Activated T-helper 1 cell treated with Interleukin-2 at 50 U/mL for 16 hours (primary cell): Measurements from ENCODE around the gene PTPRN2.
"Not testable (repeated sequence)": the region's sequence is repeated elsewhere in the genome, so short reads cannot be mapped to it uniquely, and the experiment has no call there.

ENCODE experiments used
- DNase-seq: peaks from one replicate; pipeline ENCODE4 v3.0.0-alpha.2; 2020; ENCODE audit warnings: low read depth

Gene PTPRN2

DNA sequence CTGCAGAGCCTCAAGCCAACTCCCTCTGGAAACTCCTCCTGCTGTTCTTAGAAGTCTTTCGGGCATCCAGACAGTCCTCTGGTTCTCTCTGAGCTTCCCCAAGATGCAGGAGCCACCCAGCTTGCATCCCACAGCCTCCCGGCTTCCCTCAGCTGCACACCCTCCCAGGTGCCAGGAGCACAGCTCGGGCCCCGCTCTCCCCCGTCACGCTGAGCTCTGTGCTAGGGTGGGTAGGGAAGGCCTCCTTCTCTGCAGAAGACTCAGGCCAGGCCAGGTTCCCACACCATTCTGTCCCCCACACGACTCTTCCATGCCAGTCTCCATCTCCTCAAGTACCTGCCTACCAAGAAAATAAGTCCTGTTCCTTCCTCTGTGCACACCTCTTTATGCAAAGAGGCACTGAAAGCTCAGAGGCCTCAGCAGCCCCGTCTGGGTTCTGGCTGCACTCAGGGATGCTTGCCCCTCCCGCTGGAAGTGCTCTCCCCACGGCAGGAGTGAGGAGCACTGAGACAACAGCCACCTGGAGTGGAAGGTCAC lies 537.1 kb downstream of the PTPRN2 start:
- DNase-seq, result no peak

DNA sequence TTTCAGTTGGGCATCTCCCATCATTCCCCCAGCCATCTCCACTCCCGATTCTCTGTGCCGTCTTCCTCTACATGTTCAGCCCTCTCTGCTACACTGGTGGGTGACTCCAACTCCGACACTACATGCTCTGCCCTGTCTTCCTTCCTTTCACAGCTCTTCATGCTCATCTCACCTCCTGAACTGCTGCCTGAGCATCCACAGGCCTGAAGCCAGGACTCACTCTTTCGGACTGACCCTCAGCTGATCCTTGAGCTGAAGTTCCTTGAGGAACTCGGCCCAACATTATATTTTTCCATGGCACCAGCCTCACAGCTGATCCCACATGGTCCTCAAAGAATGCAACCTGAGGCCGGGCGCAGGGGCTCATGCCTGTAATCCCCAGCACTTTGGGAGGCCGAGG lies 538.4 kb downstream of the PTPRN2 start:
- DNase-seq, result no peak

DNA sequence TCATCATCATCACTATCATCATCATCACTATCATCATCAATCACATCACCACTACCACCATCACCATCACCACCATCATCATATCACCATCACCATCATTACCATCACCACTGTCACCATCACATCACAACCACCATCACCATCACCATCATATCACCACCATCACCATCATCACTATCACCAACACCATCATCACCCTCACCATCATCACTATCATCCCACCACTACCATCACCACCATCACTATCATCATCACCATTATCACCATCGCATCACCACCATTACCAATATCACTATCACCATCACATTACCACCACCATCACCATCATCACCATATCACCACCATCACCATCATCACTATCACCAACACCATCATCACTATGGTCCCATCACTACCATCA lies 539.1 kb downstream of the PTPRN2 start:
- DNase-seq, result no peak

DNA sequence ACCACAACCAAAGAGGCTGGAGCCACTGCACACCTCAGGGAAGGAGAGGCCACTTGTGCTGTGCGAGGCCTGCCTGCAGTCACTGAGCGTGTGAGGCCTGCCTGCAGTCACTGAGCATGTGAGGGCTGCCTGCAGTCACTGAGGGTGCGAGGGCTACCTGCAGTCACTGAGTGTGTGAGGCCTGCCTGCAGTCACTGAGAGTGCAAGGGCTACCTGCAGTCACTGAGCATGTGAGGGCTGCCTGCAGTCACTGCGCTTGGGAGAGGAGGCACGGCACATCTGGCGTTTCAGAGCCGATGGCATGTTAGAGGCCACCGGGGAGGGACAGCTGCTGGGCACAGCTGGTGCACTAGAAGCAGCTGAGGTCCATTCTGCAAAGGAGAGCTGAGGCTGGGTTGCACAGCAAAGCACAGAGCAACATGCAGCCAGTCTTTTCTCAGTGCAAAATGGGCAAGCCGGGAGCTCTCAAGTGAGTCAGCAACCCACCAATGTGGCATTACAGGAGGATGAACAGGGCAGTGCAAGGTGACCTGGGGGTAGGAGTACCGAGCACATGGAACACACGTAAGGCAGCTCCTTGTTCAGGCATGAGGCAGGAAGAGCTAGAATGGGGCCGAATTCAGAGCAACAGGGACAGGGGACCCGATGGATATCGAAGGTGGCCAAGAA lies 540.1 kb downstream of the PTPRN2 start:
- DNase-seq, result no peak

DNA sequence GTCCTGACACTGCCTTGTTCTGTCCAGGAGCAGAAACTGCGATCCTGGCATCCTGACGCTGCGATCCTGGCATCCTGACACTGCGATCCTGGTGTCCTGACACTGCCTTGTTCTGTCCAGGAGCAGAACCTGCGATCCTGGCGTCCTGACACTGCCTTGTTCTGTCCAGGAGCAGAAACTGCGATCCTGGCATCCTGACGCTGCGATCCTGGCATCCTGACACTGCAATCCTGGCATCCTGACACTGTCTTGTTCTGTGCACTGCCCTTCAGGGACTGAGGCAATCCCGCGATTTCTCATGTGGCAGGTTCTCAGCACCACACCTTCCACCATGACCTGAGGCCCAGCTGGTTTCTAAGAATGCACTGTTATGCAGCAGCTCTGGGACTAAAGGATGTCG lies 541.4 kb downstream of the PTPRN2 start:
- DNase-seq, result not testable (repeated sequence)

DNA sequence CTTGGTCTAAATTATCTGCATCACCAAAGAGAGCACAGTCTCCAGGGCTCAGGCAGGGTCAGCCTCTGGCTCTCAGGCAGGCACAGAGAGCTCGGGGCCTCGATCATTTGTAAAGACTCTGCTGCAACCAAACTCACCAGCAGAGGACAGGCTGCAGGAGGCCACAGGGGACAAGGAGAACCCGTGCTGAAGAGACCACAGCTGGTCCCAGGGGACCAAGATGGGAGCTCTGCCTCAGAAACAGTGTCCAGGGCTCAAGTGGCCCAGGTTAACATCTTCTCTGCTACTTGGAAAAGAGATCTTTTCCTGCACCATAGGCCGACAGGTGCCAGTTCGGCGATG lies 543.2 kb downstream of the PTPRN2 start:
- DNase-seq, result no peak

DNA sequence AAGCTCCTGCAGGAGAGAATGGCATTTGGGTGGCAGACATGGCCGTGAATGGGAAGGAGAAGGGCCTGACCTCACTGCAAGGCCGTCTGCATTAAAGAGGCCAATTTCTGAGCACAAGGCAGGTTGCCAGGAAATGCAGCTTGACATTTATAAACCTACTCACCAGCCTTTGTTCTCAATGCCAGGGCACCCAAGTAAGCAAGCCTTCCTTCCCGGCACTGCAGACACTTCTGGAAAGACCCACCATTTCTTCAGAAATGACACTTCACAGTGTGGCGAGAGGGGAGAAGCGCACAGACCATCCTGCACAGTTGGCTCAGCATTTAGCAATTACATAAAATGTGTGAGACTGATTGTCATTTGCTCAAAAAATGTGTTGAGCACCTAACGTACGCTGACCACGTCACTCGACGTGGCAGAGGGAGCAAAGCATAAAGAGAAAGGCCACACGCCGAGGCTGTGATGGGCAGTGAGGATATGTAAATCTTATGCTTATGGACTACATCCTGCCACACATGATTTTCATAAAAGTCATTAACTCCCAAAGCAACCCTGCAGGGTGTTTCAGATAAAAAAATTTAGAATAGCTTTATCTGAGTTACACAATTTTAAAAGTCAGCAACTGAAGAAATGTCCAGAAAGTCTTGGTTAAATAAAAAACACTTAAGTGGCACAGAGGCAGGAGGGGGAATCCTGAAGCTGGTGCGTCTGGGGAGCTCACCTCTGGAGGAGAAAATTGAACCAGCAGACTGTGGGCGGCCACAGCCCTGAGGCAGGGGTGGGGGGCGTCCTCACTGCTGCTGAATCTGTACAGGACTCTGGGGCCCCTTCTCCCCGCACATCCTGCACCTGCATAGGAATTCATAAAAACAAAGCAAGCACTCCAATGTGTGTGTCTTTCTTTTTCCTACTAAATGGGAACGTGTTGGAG lies 543.8 kb downstream of the PTPRN2 start:
- DNase-seq, result no peak

DNA sequence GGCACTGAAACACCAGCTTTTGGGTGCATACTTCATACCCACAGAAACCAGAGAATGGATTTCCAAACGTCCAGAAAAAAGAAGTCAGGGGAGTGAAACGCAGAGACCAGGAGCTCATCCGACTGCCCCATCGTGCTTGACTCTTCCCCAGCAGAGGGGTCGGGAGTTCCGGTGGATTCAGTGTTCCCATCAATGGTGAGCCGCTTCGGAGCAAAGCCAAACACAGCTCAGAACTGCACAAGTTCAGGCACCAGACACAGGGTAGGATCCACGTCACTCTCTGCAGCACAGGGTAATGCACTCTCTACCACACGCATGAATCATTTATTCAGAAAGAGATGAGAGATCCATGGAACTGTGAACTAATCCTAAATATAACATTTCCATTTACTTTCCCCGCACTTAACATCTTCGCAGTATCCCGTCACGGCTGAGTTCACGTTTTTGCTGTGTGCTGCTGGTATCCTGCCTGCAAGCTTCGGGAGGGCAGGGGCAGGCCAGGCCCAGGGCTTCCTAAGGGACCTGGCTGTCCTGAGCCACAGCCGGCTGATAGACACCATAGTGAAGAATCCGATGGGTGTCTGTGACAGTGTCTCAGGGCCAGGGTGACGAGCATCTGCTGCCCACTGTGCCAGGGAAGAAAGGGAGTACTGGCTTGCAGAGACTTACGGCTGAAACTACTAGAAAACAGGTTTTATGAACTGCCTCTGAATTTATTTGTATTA lies 545.3 kb downstream of the PTPRN2 start:
- no peak for DNase-seq

DNA sequence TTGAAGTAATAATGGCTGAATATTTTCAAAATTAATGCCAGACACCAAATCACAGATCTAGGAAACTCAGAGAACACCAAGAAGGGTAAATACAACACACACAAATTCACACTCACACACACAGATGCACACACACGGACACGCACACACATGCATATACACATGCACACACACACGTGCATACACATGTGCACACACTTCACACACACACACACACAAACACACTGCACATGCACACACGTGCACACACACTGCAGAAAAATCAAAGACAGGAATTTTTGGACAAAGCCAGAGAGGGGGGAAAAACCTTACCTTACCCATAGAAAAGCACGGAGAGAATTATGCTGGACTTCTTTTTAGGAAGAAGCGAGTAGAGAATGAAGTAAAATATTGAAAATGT lies 547.4 kb downstream of the PTPRN2 start:
- no peak for DNase-seq

DNA sequence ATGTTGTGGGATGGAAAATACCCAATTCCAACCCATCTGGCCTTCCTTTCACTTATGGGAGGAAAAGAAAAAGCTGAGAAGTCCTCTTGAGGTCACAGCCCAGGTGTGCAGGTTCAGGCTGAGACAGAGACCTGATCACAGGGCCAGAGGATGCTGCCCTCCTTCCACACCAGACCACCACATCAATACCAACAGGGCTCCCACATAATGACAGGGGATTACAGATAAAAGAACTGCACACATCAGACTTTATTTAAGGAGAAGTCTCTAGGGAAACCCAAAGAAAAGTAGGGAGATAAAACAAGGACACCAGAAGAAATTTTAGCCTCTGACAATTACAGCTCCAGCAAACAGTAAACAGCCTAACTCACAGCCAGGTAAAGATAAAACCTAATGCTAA lies 548.4 kb downstream of the PTPRN2 start:
- DNase-seq, result no peak

DNA sequence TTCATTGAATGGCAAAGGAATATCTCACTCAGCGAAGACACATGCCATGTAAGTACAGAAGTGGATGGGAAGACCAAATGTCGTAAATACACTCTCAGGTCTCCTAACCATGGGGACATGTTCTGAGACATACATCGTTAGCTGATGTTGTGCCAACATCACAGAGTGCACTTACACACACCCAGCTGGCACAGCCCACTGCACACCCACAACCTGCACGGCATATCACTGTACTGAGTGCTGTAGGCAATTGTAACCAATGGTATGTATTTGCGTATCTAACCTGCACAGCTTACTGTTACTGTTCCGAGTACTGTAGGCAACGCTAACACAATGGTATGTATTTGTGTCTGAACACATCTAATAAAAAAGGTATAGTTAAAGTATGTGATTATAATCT lies 550.4 kb downstream of the PTPRN2 start:
- DNase-seq, result no peak

DNA sequence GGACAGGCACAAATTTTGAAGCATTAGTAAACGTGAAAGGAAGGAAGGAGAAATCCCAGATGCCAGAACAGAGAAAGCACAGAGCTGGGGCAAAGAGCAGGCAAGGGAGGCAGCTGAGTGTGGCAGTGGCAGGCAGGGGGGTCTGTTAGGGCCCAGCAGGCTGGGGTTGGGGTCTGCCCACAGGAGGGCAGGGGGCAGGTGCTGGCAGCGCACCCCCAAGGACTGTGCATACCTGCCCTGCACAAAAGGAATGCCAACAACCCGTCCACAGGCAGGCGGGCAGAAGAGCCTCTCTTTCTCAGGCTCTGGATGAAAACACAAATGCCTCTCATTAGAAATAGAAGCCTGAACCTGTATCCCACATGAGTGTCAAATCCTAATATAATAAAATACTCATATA lies 552.3 kb downstream of the PTPRN2 start:
- no peak for DNase-seq

DNA sequence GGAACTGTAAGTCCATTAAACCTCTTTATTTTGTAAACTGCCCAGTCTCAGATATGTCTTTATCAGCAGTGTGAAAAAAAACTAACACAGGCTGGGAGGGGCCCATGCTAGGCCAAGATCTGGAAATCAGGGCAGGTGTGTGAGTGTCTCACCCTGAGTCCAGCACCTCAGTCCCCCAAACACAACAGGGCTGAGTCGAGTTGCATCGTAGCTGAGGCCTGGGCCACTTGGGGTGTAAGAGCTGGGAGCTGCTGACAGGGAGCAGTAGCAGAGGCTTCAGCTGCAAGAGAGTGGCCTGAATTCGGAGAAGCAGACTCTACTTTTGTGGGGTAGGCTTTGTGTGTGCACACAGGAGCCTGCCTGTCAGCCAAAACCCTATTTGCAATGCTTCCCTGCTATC lies 553.1 kb downstream of the PTPRN2 start:
- no peak for DNase-seq

DNA sequence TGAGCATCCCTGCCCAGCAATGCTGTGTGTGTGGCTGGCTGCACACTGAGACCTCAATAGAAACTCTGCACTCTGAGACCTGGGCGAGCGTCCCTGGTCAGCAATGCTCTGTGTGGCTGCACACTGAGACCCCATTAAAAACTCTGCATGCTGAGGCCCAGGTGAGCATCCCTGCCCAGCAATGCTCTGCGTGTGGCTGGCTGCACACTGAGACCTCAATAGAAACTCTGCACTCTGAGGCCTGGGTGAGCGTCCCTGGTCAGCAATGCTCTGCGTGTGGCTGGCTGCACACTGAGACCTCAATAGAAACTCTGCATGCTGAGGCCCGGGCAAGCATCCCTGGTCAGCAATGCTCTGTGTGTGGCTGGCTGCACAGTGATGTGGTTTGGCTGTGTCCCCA lies 553.7 kb downstream of the PTPRN2 start:
- DNase-seq, result not testable (repeated sequence)

DNA sequence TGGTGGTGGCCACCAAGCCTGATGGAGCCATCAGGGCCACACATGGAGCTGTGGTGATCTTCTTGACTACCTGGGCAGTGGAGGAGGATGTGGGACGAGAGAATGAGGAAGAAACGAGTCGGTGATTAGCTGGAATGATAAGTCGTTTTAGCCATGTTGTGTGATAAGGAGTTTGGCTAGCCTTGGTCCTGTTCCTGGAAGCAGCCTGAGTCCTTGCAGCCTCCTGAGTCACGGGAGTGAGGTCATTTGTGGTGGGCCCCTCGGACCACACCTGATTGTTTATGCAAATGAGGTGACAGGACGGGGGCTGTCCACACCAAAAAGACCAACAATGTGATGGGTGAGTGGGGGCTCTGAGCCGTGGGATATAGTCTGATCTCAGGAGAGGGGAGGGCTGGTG lies 554.4 kb downstream of the PTPRN2 start:
- no peak for DNase-seq

DNA sequence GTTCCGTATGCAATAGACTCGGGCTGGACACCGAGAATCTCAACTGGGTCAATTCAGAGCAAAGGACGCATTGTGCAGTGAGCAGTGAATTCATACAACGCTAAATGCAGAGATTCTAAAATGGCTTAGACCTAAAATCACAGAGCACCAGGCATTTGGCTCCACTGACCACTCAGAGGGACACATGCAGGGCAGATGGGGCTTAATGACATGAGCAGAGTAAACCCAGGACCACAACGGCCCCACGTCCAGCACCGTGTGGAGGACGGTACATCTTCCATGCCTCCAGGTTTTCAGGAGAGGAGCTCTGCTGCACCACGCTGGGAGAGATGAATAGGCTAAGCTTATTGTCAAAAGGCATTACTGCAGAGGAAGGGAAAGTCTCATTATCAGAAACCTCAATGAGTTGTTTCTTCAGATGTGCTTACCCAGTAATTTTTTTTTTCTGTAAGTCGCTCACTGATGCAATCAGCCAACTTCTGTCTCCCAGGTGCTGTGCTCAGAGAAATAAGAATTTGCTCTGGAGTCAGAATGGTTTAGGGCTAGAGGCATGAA lies 555.0 kb downstream of the PTPRN2 start:
- DNase-seq, result no peak

DNA sequence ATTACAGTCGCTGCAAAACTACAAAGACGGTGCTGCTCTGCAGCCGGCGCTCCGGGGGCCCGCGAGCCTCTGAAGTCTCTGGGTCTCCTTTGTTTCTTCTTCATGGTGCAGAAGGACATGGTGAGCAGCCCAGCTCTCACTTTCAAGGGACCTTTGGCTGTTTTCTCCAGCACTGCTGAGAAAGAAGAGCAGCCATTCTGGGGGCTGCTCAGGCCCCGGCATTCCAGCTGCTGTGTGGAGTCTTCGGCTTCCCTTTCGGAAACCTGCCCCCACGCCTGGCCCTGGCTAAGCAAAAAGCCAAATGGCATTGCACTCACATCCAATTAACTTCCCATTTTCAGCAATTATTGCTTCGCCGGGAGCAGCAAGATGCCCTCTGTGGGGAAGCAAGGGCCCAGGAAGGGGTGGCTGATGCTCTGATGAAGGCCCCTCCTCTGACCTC lies 555.7 kb downstream of the PTPRN2 start:
- no peak for DNase-seq

DNA sequence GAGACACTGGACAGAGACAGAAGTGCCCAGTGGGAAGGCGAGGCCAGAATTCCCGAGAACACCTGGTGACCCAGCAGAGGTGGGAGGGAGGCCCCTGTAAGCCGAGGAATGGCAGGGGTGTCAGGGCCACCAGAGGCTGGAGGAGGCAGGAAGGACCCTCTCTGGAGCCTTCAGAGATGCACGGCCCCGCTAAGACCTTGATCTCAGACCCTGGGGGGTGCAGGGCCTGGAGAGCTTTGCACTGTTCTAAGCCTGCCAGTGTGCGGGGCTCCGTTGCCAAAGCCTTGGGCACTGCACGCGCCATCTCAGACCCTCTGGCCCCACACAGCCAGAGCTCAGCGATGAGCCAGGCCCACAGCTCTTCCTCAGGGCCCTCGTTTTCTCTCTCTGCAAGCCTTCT lies 557.1 kb downstream of the PTPRN2 start:
- no peak for DNase-seq

DNA sequence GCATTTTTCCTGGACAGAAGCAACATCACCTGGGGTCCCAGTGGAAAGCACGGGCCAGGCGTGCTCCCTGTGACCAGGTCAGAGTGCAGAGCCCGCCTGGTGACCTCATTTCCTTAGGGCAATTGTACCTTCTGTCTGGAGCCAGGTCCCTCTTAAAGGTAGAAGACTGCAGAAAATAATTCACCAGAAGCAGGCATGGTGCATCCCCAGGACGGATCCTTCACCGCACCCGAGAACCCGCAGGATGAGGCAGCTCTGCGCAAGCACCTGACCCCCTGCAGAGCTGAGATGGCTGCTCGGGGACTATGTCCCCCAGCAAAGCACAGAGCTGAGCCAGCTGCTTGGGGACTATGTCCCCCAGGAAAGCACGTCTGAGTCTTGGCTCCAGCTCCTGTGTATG lies 557.6 kb downstream of the PTPRN2 start:
- no peak for DNase-seq

DNA sequence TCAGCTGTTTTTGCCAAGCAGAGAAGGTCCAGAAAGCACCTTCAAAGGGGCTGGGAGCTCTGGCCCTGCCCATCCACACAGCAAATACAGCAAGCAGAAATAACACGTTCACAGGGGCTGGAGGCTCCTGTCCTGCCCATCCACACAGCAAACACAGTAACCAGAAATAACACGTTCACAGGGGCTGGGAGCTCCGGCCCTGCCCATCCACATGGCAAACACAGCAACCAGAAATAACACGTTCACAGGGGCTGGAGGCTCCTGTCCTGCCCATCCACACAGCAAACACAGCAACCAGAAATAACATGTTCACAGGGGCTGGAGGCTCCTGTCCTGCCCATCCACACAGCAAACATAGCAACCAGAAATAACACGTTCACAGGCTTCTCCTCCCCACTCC lies 558.1 kb downstream of the PTPRN2 start:
- DNase-seq, result no peak

DNA sequence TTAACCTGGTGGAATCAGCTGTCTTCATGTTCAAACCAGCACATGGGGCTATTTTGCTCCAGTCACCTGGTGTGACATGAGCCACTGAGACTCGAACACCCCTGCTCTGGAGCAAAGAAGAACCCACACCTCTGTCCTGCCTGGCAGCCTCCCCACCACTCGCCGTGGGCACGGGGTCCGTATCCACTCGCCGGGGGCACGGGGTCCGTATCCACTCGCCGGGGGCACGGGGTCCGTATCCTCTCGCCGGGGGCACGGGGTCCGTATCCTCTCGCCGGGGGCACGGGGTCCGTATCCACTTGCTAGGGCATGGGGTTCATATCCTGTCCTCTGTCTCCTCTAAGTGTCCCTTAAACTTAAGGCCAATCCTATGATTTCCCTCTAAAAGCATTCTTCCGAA lies 558.7 kb downstream of the PTPRN2 start:
- no peak for DNase-seq

DNA sequence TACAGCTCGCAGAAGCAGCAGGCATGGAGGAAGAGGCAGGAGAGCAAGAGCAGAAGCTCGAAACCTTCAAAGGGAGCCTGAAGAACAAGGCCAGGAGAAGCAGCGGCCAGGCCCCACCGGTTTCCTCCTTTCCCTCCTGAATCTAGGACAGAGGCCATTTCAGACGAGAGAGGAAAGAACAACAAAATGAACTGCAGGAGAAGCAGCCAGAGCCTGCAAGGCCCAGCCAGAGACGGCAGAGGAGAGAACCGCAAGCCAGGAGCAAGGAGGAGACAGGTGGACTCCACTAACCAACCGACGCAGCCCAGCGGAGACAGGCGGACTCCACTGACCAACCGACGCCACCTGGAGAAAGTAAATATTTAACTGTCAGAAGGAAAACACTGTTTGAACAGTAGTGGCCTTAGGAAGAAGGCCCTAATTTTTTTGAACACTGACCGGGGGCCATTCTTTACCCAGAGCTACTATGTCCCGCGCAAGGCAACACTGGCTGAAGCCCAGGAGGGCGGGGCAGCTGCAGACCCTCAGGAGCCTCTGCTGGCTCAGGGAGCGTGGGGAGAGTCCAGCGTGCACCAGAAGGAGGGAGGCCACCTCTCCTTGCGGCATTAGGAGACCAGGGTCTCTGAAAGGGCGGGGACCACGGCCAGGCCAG lies 559.2 kb downstream of the PTPRN2 start:
- no peak for DNase-seq
